Keratinocyte (primary cell): ENCODE results near the gene CASP10. TPM values are rescaled to one million over a fixed set of nuclear protein-coding genes. Genes with fewer than 3 reads are reported as not detected.

ENCODE experiments used
- DNase-seq: peaks from one replicate; pipeline ENCODE4 v3.0.0-alpha.2; 2011; ENCODE audit warnings: low read depth, missing footprints, low spot score
- FAIRE-seq: peaks from 2 replicates; lab custom pipeline; 2011; peaks lifted over from hg19 to GRCh38; lab: Jason Lieb, UNC
- H2AFZ ChIP-seq: 2 replicates; pipeline ENCODE4 v1.6.0; 2012; ENCODE audit warnings: low read length, control low read depth, inconsistent platforms; ENCODE audit not compliant: control insufficient read depth
- H3K27ac ChIP-seq: 2 replicates; pipeline ENCODE4 v1.5.1; 2011; ENCODE audit warnings: low read length; ENCODE audit not compliant: control insufficient read depth, insufficient read depth
- H3K27me3 ChIP-seq: 3 replicates; pipeline ENCODE4 v1.6.0; 2011; ENCODE audit warnings: low read length; ENCODE audit not compliant: control insufficient read depth, insufficient read depth; ENCODE audit errors: extremely low read depth
- H3K36me3 ChIP-seq, 2 experiments: 2 replicates in 1 of 2; 3 replicates in 1 of 2; pipeline ENCODE4 v1.5.1; 2011; ENCODE audit warnings: low read length in 2 of 2, mild to moderate bottlenecking in 1 of 2; ENCODE audit not compliant: control insufficient read depth in 2 of 2, insufficient read depth in 2 of 2; ENCODE audit errors: extremely low read depth in 1 of 2
- H3K4me1 ChIP-seq: 3 replicates; pipeline ENCODE4 v1.5.1; 2011; ENCODE audit warnings: low read length; ENCODE audit not compliant: control insufficient read depth, insufficient read depth; ENCODE audit errors: extremely low read depth
- H3K4me2 ChIP-seq: 3 replicates; pipeline ENCODE4 v1.6.0; 2011; ENCODE audit warnings: low read depth, low read length; ENCODE audit not compliant: control insufficient read depth, insufficient read depth; ENCODE audit errors: extremely low read depth
- H3K4me3 ChIP-seq, 3 experiments: fragments of 200-600 bp in 1 of 3; sonication (generic) in 1 of 3; 2 replicates in 2 of 3; 3 replicates in 1 of 3; pipeline ENCODE4 v1.5.1; 2011 to 2016; ENCODE audit warnings: low read length in 3 of 3, mild to moderate bottlenecking in 3 of 3, control low read depth in 2 of 3, inconsistent platforms in 1 of 3, low read depth in 1 of 3, mixed read lengths in 1 of 3, mixed run types in 1 of 3, moderate library complexity in 1 of 3; ENCODE audit not compliant: control insufficient read depth in 2 of 3, insufficient read depth in 2 of 3; ENCODE audit errors: extremely low read depth in 1 of 3
- H3K79me2 ChIP-seq: 2 replicates; pipeline ENCODE4 v1.6.0; 2012; ENCODE audit warnings: low read length; ENCODE audit not compliant: control insufficient read depth, insufficient read depth
- H3K9ac ChIP-seq: 3 replicates; pipeline ENCODE4 v1.6.0; 2011; ENCODE audit warnings: low read length; ENCODE audit not compliant: control insufficient read depth, insufficient read depth; ENCODE audit errors: extremely low read depth
- H3K9me1 ChIP-seq: 3 replicates; pipeline ENCODE4 v1.6.0; 2011; ENCODE audit warnings: low read length; ENCODE audit not compliant: control insufficient read depth, insufficient read depth; ENCODE audit errors: extremely low read depth
- H3K9me3 ChIP-seq: 2 replicates; pipeline ENCODE4 v1.5.1; 2012; ENCODE audit warnings: low read depth, low read length; ENCODE audit not compliant: control insufficient read depth
- H4K20me1 ChIP-seq: 3 replicates; pipeline ENCODE4 v1.6.0; 2011; ENCODE audit warnings: low read length; ENCODE audit not compliant: control insufficient read depth, insufficient read depth; ENCODE audit errors: extremely low read depth
- EZH2 ChIP-seq: IDR thresholded peaks from one replicate; pipeline ENCODE4 v1.6.1; 2012; ENCODE audit warnings: inconsistent platforms, mild to moderate bottlenecking, low read length, moderate library complexity
- dilution Hi-C: fragments of 300-500 bp; cut with MboI; formaldehyde crosslinking; loops from one replicate; pipeline ENCODE4 v1.7.0; 2020; ENCODE audit warnings: low sequenced_read_pairs; ENCODE audit not compliant: extremely low pct_ligation_motif_present
- polyA plus RNA-seq, 5 experiments: library from polyadenylated mRNA; depleted of rRNA in 3 of 5; stranded (reverse) in 3 of 5; stranded (forward) in 1 of 5; unstranded in 1 of 5; fragments of >200 nt; gene quantifications; 1 replicate in 1 of 5; 2 replicates in 3 of 5; 3 replicates in 1 of 5; pipeline versions ENCODE4 v1.2.1 to v1.2.3, GENCODE V29; 2011 to 2012; ENCODE audit warnings: missing spikeins in 2 of 5, low read depth in 1 of 5, low replicate concordance in 1 of 5
- TF ChIP-seq, protein P1 (sequence below), 3 experiments: IDR thresholded peaks in 1 of 3; conservative IDR thresholded peaks in 1 of 3; optimal IDR thresholded peaks in 1 of 3; 2 replicates in 2 of 3; 3 replicates in 1 of 3; pipeline versions ENCODE3 to v1.5.1; 2011; ENCODE audit warnings: low read length in 3 of 3, mild to moderate bottlenecking in 3 of 3, moderate library complexity in 2 of 3, control low read depth in 1 of 3, inconsistent platforms in 1 of 3; ENCODE audit not compliant: insufficient read depth in 2 of 3; ENCODE audit errors: extremely low read depth in 1 of 3

The CASP10 gene
- polyA plus RNA-seq, 1 donor (not counting 4 experiments of a cell fraction or from before 2014, with no cell fraction given), result 7.1 TPM

GRCh38 chr2:201154615-201155399 lies 28.1 kb upstream of the CASP10 start:
- Histone ChIP-seq H3K9me3 (no peaks in the 10 kb centered on the region), H3K36me3 (peaks cover 13% of the 10 kb centered on the region in 2 experiments), H3K4me3 (no peak overlapping the region), H3K4me1 (peaks cover 42% of the 10 kb centered on the region), H2AFZ (no peak overlapping the region), H3K4me2 (no peak overlapping the region), H3K79me2 (peaks cover 17% of the 10 kb centered on the region), H3K9ac (no peak overlapping the region), H3K27me3 (no peaks in the 10 kb centered on the region), H4K20me1 (no peaks in the 10 kb centered on the region), H3K9me1 (no peaks in the 10 kb centered on the region), H3K27ac (no peak overlapping the region)
- dilution Hi-C loops, result no loop called here
- no peak for DNase-seq
- FAIRE-seq, result no peak
- TF ChIP-seq, protein P1, sequence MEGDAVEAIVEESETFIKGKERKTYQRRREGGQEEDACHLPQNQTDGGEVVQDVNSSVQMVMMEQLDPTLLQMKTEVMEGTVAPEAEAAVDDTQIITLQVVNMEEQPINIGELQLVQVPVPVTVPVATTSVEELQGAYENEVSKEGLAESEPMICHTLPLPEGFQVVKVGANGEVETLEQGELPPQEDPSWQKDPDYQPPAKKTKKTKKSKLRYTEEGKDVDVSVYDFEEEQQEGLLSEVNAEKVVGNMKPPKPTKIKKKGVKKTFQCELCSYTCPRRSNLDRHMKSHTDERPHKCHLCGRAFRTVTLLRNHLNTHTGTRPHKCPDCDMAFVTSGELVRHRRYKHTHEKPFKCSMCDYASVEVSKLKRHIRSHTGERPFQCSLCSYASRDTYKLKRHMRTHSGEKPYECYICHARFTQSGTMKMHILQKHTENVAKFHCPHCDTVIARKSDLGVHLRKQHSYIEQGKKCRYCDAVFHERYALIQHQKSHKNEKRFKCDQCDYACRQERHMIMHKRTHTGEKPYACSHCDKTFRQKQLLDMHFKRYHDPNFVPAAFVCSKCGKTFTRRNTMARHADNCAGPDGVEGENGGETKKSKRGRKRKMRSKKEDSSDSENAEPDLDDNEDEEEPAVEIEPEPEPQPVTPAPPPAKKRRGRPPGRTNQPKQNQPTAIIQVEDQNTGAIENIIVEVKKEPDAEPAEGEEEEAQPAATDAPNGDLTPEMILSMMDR (optimal IDR thresholded peaks at IDR 0.05 in 1 of 3, IDR thresholded peaks at IDR 0.05 in 1 of 3, conservative IDR thresholded peaks at IDR 0.05 in 1 of 3; ENCODE audit: extremely low read depth in 1 of 3, insufficient read depth in 2 of 3, low read length in 3 of 3), result no peak
- no peak for TF ChIP-seq EZH2

GRCh38 chr2:201156036-201156435 lies 26.9 kb upstream of the CASP10 start:
- H3K36me3 ChIP-seq, result peaks cover 14 to 22% of the 10 kb centered on the region in 2 experiments
- H3K4me1 ChIP-seq, result peaks cover 33% of the 10 kb centered on the region
- FAIRE-seq (no peak), DNase-seq (no peak)
- H3K79me2 ChIP-seq, result peaks cover 17% of the 10 kb centered on the region
- no peaks in the 10 kb centered on the region for H3K9me1 ChIP-seq
- no peak overlapping the region for H3K4me2 ChIP-seq
- no peaks in the 10 kb centered on the region for H3K27me3 ChIP-seq
- TF ChIP-seq, protein P1 (optimal IDR thresholded peaks at IDR 0.05 in 1 of 3, IDR thresholded peaks at IDR 0.05 in 1 of 3, conservative IDR thresholded peaks at IDR 0.05 in 1 of 3; ENCODE audit: extremely low read depth in 1 of 3, insufficient read depth in 2 of 3, low read length in 3 of 3), result no peak
- no peak for TF ChIP-seq EZH2
- no peaks in the 10 kb centered on the region for H4K20me1 ChIP-seq
- no peaks in the 10 kb centered on the region for H3K9me3 ChIP-seq
- H3K9ac ChIP-seq, result no peak overlapping the region
- dilution Hi-C loops, result no loop called here
- no peak overlapping the region for H3K27ac ChIP-seq
- H2AFZ ChIP-seq, result no peak overlapping the region
- no peak overlapping the region for H3K4me3 ChIP-seq
